Epithelial cell of esophagus (primary cell): ENCODE measurements around the gene SEPTIN5.

Experiments
- DNase-seq: peaks from one replicate; pipeline ENCODE4 v3.0.0; 2010; ENCODE audit warnings: low read depth
- H3K4me3 ChIP-seq: 2 replicates; pipeline ENCODE4 v1.5.1; 2011; ENCODE audit warnings: mild to moderate bottlenecking, low read length, control low read depth
- TF ChIP-seq, protein P1 (sequence below): IDR thresholded peaks from 2 replicates; pipeline ENCODE4 v1.5.1; 2011; ENCODE audit warnings: low read depth, mild to moderate bottlenecking, low read length, control low read depth, inconsistent platforms; ENCODE audit not compliant: insufficient read depth; ENCODE audit errors: missing control alignments

Gene SEPTIN5

DNA sequence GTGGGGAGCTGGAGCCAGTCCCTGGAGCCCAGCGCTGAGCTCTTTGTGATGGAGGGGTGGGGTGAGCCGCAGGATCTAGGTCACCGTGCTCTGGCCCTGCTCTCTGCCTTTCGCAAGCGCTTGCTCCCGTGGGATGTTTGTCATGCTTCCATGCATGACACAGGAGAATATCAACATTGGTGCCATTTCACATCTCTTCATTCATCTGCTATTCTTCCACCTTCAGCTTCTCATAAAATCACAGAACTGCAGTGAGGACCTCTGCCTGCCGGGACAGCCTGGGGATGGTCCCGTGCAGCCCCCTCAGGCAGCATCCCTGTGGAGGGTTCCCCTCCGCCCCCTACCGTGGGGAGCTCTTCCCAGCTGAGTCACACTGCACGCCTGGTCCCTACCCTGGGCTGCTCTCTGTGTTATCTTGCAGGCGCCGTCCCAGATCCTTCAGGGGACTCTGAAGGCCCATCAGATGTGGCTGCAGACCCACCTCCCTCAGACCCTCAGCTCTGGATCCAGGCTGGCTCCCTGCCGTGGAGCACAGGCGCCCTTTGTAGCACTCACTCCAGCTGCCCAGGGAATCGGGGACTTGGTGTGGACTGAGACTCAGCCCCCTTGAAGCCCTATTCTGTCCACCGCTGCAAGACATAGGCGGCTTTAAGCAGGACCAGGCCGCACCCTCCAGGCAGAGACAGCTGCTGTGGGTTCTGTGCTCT lies 5.1 kb upstream of the SEPTIN5 start:
- no peak overlapping the region for H3K4me3 ChIP-seq
- no peak for DNase-seq
- TF ChIP-seq, protein P1, sequence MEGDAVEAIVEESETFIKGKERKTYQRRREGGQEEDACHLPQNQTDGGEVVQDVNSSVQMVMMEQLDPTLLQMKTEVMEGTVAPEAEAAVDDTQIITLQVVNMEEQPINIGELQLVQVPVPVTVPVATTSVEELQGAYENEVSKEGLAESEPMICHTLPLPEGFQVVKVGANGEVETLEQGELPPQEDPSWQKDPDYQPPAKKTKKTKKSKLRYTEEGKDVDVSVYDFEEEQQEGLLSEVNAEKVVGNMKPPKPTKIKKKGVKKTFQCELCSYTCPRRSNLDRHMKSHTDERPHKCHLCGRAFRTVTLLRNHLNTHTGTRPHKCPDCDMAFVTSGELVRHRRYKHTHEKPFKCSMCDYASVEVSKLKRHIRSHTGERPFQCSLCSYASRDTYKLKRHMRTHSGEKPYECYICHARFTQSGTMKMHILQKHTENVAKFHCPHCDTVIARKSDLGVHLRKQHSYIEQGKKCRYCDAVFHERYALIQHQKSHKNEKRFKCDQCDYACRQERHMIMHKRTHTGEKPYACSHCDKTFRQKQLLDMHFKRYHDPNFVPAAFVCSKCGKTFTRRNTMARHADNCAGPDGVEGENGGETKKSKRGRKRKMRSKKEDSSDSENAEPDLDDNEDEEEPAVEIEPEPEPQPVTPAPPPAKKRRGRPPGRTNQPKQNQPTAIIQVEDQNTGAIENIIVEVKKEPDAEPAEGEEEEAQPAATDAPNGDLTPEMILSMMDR, result no peak

DNA sequence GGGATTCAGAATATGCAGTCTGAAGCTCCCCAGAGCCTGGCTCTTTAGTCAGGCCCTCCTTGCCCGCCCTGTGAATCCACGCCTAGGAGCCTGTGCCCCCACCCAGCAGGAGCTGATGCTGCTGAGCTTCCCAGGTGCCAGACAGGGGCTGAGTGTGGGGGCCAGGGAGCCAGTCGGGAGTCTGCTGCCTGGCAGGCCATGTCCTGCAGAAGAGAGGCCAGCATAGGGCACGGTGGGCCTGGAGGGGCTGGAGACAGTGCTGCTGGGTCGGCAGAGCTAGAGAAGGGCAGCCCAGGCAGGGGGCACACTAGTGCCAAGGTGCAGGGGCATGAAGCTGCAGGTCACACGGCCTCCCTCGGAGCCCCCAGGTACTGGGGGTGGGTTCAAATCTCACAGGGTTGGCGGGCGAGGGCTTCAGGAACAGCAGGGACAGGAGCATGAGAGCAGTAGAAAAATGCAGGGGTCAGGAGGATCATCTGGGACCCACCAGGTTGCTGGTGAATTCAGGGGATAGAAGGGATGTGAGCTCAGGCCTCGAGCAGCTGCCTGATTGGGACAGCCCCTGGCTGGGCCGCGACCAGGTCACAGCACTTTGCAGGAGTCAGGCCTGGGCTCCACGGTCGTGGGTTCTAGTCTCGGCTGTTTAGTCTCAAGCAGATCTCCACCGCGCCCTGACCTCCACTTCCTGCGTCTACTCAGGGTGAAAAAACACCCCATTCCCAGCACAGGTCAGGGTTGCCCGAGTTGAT lies 4.1 kb upstream of the SEPTIN5 start:
- no peak for DNase-seq
- no peak overlapping the region for H3K4me3 ChIP-seq
- TF ChIP-seq, protein P1, result no peak

- no peak overlapping the region for H3K4me3 ChIP-seq
- TF ChIP-seq, protein P1, result no peak
Observed at GRCh38 chr22:19710769-19711106, 3.6 kb upstream of the SEPTIN5 start.

GRCh38 chr22:19713245-19713644 lies 1.1 kb upstream of the SEPTIN5 start:
- H3K4me3 ChIP-seq, result no peak overlapping the region
- no peak for DNase-seq
- TF ChIP-seq, protein P1, result no peak

More at GRCh38 chr22:19710769-19711106, 3.6 kb upstream of the SEPTIN5 start:
- no peak for DNase-seq

- no peak overlapping the region for H3K4me3 ChIP-seq
- no peak for DNase-seq
- TF ChIP-seq, protein P1, result no peak
Observed at GRCh38 chr22:19713650-19714311, 522 bp upstream of the SEPTIN5 start.

DNA sequence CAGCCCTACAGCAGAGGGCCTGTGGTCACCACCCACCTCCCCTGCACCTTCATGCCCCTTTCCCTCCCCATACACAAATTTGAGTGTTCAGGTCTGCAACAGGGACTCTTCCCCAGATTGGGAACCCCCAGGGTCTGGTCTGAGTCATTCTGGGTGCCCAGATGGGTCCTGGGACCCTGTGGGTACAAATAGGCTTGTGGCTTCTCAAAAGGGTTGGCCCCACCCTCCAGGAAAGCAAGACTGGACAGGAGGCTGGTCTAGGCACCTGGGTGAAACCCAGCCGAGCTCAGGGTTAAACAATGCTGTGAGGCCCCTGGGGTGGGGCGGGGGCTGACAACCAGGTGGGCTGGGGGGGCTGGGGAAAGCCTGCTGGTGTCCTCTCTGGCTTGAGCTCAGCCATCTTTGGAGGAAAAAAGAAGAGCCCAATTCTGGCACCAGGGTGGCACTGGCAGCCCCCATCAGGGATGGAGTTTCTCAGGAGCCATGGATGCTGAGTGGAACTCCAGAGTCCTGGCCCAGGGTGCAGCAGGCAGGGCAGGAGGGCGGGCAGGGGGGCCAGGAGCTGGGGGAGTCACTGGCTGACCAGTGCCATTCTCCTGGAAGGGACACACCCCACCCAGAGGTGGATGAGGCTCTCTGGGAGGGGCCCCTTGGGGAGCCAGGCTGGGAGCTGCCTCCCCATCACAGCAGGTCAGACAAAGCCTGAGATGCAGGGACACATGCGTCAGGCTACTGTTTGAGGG lies 1.1 kb downstream of the SEPTIN5 start:
- no peak for DNase-seq
- peak overlapping the region; percentile 49 for H3K4me3 ChIP-seq
- TF ChIP-seq, protein P1, result no peak
